ENCODE data around the gene CACNA2D4. TPM values are rescaled to one million over a fixed set of nuclear protein-coding genes. Genes with fewer than 3 reads are reported as not detected.

Gene CACNA2D4
- total RNA-seq, 1 donor, result 0.27 TPM

DNA sequence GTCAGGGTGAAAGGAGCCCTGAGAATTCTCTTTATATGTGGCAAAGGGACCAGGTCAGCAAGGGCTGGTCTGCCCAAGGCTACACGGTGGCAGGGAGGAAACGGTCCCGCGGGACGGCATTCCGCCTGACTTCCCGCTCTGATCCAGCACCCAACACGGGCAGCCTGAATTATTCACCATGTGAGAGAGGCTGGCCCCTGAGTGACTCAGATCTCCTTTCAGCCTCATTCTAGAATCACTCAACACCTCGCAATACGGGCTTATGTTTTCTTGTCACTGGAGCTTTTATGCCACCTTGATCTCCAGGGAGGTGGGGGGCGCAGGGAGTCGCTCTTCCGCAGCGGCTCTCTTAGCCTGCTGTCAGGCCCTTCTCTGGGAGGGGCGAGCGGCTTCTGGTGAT is 89.6 kb downstream of the CACNA2D4 start:
- TF ChIP-seq, protein P1, sequence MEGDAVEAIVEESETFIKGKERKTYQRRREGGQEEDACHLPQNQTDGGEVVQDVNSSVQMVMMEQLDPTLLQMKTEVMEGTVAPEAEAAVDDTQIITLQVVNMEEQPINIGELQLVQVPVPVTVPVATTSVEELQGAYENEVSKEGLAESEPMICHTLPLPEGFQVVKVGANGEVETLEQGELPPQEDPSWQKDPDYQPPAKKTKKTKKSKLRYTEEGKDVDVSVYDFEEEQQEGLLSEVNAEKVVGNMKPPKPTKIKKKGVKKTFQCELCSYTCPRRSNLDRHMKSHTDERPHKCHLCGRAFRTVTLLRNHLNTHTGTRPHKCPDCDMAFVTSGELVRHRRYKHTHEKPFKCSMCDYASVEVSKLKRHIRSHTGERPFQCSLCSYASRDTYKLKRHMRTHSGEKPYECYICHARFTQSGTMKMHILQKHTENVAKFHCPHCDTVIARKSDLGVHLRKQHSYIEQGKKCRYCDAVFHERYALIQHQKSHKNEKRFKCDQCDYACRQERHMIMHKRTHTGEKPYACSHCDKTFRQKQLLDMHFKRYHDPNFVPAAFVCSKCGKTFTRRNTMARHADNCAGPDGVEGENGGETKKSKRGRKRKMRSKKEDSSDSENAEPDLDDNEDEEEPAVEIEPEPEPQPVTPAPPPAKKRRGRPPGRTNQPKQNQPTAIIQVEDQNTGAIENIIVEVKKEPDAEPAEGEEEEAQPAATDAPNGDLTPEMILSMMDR (IDR thresholded peaks at IDR 0.05; ENCODE audit: insufficient read depth, low read length), result no peak
- DNase-seq (ENCODE audit: low read depth), result no peak
- no peak overlapping the region for H3K4me3 ChIP-seq (ENCODE audit: low read depth, low read length)

DNA sequence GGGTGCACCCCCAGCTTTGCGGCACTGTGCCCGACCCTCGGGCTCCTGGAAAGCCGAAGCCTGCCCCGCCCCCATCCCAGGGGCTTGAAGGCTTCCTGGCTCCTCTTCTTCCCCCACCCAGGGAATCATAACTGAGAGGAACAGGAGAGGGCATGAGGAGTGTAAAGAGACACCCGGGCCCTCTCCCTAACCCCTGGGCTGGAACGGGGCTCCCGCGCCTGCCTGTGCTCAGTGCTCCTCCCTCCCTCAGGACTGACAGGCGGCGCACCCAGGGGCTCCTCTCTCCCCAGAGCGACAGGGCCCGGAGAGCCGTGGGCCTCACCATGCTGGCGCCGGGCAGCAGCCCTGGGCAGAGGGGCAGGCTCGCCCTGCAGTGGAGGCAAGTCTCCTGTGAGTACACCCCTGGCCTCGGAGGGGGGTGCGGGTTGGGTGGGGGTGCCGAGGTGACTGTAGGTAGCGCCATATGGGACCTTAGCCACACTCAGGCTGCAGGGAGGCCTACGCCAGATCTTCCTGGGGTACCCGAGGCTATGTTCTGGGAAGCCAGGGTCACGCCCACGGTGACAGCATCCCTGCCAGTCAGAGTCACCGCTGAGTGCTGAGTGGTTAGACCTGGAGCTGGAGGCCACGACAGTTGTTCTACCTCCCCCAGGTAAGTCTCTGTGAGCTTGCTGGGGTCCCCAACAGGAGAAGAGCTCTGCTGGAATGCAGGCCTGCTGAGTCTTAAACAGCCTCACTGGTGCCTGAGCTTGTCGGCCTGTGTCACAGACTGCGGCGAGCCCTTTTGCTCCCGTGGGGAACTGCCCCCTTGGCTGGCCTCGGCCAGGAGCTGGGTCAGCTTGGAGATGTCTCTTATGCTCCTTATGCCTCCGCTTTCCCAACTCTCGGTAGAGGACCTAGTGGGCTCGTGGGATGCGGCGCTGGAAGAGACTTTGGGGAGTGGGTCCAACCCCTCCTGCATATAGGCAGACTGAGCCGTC is 90.3 kb downstream of the CACNA2D4 start:
- H3K4me3 ChIP-seq (ENCODE audit: low read depth, low read length), result no peak overlapping the region
- DNase-seq (ENCODE audit: low read depth), result no peak
- TF ChIP-seq, protein P1 (IDR thresholded peaks at IDR 0.05; ENCODE audit: insufficient read depth, low read length), result no peak

DNA sequence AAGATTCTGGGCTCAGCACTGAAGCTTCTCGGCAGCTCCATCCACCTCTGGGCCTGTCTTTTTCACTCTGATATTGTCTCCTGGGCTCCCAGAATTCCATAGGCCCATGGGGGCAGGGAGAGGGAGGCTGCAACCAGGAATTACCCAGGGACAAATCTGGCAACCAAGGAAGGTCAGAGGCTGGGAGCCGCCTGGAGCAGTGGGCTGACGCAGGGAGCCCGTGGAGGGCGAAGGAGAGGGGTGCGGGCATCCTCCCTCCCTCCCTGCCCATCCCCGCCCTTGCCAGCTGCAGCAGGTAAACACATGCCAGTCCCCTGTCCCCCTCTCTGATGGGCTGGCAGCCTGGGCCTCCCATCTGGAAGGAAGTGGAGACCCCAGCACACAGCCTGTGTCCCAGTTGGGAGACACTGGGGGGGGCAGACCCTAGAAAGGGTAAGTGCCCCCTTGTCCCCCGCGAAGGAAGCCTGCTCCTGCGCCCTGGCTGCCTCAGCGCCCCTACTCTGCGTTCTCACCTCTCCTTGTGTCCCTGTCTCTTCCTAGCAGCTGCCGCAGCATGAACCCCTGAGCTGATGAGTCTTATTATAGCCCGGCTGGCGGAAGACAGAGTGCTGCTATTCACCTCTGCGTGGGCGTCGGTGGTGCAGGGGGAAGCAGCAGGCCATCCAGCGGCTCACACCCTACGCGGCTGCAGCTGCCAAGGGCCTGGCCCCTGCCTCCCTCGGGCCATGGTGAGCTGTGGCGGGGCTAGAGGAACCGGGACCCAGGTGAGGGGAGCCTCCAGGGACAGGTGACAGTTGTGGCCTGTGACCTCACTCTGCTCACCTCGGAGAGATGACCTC is 91.4 kb downstream of the CACNA2D4 start:
- H3K4me3 ChIP-seq (ENCODE audit: low read depth, low read length), result no peak overlapping the region
- DNase-seq (ENCODE audit: low read depth), result no peak
- TF ChIP-seq, protein P1 (IDR thresholded peaks at IDR 0.05; ENCODE audit: insufficient read depth, low read length), result no peak

DNA sequence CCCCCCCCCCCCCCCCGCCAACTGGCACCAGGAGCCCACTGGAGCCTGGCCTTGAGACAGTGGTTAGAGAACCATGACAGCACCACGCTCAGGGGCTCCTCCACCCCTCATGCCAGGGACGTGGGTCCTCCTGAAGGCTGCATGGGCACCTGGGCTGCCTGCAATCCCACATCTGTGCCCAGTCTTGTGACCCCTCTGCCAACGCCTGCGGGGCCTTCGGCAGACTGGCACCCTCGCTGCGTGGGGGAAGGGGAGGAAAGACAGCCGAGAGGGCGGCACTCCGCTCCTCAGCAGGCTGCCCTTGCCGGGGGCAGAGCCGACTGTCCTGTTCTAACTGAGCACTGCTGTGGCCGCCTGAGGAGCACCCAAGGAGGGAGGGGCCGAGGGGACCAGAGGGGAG is 92.1 kb downstream of the CACNA2D4 start:
- TF ChIP-seq, protein P1 (IDR thresholded peaks at IDR 0.05; ENCODE audit: insufficient read depth, low read length), result no peak
- DNase-seq (ENCODE audit: low read depth), result no peak
- no peak overlapping the region for H3K4me3 ChIP-seq (ENCODE audit: low read depth, low read length)

DNA sequence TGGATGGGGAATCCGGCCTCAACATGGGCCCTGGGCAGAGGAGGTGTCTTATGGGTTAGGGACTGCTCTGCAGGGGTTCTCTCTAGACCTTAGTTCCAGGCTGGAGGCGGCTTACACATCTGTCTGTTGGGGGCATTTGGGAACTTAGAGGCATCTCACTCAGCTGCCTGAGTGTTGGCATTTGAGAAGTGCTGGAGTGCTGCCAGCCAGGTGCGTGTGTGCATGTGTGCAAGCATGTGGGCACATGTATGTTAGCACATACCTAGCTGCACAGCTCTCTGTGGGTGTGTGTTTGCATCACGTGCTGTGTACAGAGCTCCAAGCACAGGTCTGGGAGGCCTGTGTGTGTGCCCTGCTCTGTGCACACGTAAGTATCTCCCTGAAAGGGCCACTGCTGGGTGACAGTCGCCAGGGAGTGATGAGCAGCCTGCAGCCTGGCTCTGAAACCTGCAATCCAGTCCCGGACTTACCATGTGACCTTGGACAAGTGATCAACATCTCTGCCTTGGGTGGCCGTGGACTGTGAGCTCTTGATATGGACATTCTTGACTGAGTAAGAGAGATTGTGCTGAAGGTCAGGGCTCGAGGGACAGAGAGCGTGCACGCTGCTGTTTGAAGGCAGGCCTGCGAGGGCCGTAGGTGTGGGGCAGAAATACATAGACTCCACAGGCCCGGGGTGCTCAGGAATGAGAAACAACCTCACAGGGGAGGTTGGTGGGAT is 92.9 kb downstream of the CACNA2D4 start:
- no peak overlapping the region for H3K4me3 ChIP-seq (ENCODE audit: low read depth, low read length)
- TF ChIP-seq, protein P1 (IDR thresholded peaks at IDR 0.05; ENCODE audit: insufficient read depth, low read length), result no peak

DNA sequence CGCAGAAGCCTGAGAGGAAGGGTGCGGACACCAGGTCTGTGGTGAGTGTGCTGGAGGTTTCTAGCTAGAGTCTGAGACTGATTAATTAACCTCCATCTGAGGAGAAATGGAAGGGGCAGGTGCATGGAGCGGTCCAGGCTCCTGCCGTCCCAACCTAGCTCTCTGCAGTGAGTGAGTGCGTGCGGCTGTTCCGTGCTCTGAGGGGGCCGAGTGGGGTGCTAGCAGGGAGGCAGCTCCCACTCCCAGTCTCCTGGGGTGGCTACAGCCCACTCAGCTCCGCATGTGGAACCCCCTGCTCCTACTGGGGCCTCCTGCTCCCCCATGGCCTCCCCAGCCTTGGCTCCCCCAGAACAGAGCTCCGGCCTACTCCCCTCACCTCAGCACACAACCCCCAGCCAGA is 95.2 kb downstream of the CACNA2D4 start:
- DNase-seq (ENCODE audit: low read depth), result no peak
- TF ChIP-seq, protein P1 (IDR thresholded peaks at IDR 0.05; ENCODE audit: insufficient read depth, low read length), result no peak
- no peak overlapping the region for H3K4me3 ChIP-seq (ENCODE audit: low read depth, low read length)

More for the DNA sequence above, 92.9 kb downstream of the CACNA2D4 start:
- DNase-seq (ENCODE audit: low read depth), result no peak
